GM18498 (cell line): Measurements from ENCODE around the gene TMEM14A.

Experiments
- ATAC-seq: cut with Tn5 transposase; IDR thresholded peaks from one replicate; pipeline ENCODE4 v1.9.1; 2021; ENCODE audit warnings: mild to moderate bottlenecking, moderate library complexity; ENCODE audit not compliant: unreplicated experiment

The TMEM14A gene

GRCh38 chr6:52733172-52733571 lies 62.3 kb downstream of the TMEM14A start:
- ATAC-seq: no peak

GRCh38 chr6:52734072-52734471 lies 63.2 kb downstream of the TMEM14A start:
- no peak for ATAC-seq

GRCh38 chr6:52735071-52735470 lies 64.2 kb downstream of the TMEM14A start:
- no peak for ATAC-seq

GRCh38 chr6:52736145-52736544 lies 65.2 kb downstream of the TMEM14A start:
- no peak for ATAC-seq
